OCI-LY3 (cell line): ENCODE measurements around the gene STK39.

ENCODE experiments used
- CTCF ChIP-seq: fragments of 200-600, 300-600 bp; sonication (generic); IDR thresholded peaks from 2 replicates; pipeline ENCODE4 v1.5.1; 2014; ENCODE audit warnings: antibody characterized with exemption, low read length, low read depth
- EZH2phosphoT487 ChIP-seq: fragments of 200-600 bp; shearing (Covaris generic); IDR thresholded peaks from 2 replicates; pipeline ENCODE4 v1.6.1; 2018; ENCODE audit warnings: antibody characterized with exemption, mixed run types, low read depth

- TF ChIP-seq CTCF, result no peak
- no peak for TF ChIP-seq EZH2phosphoT487
Observed at GRCh38 chr2:168146892-168147810, 100.2 kb downstream of the STK39 start.
